ENCODE results near the gene SLC38A10.
A peak's percentile ranks its signal among the peaks of the same experiment; 100 is the strongest.

The SLC38A10 gene

DNA sequence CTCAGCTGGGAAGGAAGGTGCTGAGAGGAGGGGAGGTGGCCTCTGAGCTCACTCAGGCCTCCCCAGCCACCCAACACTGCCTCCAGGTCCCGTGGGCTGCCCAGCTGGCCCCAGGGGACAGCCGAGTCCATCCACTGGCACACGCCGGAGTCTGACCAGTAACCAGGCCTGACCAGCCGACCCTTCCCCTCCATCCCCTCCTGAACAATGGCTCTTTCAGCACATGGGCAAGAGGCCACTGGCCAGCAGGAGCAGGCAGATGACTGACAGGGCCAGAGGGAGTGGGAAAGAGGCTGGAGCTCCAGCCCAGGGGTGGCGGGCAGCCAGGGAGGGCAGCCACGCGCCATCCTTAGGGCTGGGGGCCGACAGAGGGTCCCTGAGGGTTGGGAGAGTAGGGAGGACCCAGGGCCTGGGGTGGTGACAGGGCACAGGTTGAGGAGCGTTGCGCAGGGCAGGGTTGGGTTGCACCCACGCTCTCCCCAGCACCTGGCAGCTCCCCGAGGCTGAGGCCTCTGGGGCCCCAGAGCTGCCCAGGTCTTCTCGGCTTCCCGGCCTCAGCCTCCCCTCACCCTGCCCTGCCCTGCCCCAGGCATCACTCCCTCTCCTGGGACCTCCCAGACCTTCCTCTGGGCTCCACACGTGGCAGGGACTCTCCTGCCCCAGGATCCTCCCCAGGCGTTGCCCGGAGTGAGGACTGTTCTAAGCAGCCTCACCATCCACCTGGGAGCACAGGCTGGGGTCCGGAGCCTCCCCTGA is 20.2 kb upstream of the SLC38A10 start:
- TF ChIP-seq, protein P1, sequence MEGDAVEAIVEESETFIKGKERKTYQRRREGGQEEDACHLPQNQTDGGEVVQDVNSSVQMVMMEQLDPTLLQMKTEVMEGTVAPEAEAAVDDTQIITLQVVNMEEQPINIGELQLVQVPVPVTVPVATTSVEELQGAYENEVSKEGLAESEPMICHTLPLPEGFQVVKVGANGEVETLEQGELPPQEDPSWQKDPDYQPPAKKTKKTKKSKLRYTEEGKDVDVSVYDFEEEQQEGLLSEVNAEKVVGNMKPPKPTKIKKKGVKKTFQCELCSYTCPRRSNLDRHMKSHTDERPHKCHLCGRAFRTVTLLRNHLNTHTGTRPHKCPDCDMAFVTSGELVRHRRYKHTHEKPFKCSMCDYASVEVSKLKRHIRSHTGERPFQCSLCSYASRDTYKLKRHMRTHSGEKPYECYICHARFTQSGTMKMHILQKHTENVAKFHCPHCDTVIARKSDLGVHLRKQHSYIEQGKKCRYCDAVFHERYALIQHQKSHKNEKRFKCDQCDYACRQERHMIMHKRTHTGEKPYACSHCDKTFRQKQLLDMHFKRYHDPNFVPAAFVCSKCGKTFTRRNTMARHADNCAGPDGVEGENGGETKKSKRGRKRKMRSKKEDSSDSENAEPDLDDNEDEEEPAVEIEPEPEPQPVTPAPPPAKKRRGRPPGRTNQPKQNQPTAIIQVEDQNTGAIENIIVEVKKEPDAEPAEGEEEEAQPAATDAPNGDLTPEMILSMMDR (conservative IDR thresholded peaks at IDR 0.05), result no peak
- no peak for TF ChIP-seq ZFX (IDR thresholded peaks at IDR 0.05)
- no peak overlapping the region for H3K27ac ChIP-seq

DNA sequence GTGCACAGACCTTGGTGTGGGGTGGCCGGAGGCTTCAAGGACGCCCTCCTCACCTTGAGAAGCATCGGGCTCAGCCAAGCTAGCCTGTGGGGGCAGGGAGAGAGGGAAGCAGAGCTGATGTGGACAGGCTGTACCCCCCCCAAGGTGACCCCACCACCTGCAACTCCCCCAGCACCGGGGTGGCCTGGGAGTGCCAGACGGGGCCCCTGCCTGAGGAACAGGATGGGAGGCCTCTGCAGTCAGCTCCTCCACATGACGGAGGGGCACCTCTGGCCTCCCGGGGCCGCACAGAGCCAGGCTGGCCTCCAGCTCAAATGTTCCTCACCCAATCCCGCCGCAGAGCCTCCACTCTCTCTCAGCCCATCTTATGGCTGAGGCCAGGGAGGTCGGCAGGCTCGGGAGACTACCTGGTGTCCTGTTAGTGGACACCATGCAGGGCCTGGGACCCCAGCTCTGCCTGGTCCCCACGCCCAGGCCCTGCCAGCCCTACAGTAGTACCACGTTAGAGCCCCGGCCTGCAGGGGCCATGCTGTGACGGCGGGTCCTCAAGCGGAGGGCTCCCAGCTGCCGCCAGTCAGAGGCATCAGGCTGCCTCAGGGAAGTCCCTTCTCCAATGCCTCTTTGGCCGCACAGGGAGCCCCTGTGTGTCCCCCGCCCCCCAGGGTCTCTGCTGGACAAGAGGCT is 19.4 kb upstream of the SLC38A10 start:
- TF ChIP-seq, protein P1 (conservative IDR thresholded peaks at IDR 0.05), result no peak
- no peak for TF ChIP-seq ZFX (IDR thresholded peaks at IDR 0.05)
- no peak overlapping the region for H3K27ac ChIP-seq

DNA sequence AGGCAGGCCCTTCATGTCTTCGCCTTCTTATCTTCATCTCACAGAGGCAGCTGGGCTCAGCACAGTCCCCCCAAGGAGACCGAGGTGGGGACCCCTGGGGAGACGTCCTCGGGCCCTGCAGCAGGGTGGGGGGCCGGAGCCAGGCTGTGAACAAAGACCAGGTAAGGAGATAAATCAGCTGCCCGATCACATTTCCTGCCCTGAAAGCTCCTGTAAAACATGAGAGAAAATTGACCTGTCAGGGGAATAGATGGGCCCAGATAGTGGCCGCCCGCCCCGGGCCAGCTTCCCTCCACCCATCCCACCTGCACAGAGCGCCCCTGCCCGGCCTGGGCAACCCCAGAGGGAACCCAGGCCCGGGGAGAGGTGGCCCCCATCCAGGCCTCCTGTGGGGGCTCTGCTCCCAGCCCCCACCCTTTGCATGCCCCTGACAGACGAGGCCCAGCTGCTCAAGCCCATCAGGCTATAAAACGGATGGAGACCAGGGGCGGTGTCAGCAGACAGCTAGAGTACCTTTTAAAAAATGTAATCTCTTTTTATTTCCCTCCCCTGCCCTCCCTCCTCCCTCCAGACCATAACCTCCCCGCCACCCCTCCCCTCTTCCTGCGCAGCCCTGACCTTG is 18.8 kb upstream of the SLC38A10 start:
- no peak for TF ChIP-seq ZFX (IDR thresholded peaks at IDR 0.05)
- TF ChIP-seq, protein P1 (conservative IDR thresholded peaks at IDR 0.05), result no peak
- no peak overlapping the region for H3K27ac ChIP-seq

DNA sequence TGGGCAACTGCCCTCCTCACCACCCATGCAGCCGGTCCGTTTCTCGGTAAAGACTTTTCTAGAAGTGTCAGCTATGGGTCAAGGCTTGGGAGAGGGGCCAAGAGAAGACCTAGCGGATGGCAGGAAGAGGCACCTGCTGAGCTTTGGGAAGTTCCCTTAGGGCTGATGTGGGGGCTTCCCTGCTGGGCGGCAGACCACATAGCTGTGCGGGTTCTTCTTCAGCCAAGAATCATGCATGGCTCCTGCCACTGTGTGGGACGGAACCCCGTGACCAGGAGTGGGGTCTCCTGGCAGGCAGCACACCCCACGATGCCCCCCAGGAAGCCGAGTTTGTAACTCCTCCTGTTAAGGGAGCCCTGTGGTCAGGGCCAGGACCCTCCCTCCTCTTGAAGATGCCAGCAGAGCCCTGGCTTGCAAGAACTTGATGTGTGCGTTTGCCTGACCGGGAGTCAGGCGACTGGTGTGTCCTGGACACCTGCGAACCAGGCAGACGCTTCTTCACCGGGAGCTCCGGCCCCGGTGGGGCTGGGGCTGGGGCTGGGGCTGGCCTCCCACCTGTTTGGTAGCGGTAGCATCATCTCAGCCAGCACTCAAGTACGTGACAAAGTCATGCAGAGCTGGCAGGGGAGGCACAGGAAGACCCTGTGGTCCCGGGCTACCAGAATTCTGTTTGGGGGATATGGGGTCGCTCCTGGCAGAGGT is 17.7 kb upstream of the SLC38A10 start:
- H3K27ac ChIP-seq, result no peak overlapping the region
- TF ChIP-seq ZFX (IDR thresholded peaks at IDR 0.05), result no peak
- TF ChIP-seq, protein P1 (conservative IDR thresholded peaks at IDR 0.05), result no peak

DNA sequence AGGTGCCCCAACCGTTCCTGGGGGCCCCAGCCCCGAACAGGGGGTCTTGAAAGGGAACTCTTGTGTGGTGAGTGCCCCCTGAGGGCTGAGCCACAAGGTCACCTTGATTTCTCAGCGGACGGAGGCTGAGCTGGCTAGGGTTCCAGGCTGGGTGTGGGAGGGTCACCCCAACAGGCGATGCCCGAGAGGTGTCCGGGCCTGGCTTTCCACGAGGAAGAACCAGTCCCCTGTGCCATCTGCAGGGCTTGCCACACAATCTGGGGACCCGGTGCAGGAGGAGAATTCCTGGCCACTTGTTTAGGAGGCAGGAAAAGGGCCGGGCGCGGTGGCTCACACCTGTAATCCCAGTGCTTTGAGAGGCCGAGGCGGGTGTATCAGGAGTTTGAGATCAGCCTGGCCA is 16.8 kb upstream of the SLC38A10 start:
- TF ChIP-seq, protein P1 (conservative IDR thresholded peaks at IDR 0.05), result no peak
- TF ChIP-seq ZFX (IDR thresholded peaks at IDR 0.05), result no peak
- no peak overlapping the region for H3K27ac ChIP-seq

DNA sequence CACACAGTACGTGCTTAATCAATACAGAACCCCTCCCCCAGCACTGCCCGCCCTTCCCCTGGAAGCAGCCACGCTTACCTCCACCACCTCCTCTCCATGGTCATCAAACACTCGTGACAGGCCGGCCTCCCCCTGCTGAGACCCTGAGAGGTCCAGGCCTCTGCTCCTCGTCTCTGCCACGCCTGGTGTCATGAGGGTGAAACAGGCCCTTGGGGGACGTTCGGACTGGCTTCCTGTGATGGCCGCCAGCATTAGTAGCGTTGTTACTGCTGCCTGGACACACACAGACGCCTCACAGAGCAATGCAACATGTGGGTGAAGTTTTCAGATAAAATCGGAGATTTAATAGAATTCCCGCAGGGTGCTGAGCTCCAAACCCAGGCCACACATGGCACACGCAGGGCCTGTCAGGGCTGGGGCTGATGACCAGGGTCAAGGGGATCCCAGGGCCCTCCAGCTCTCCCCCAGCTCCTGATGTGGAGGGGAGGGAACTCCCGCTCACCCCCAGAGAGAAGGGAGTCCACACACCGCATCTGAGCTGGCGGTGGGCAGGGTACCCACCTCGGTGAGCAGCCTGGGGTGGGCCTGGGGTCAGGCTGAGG is 15.9 kb upstream of the SLC38A10 start:
- TF ChIP-seq, protein P1 (conservative IDR thresholded peaks at IDR 0.05), result no peak
- TF ChIP-seq ZFX (IDR thresholded peaks at IDR 0.05), result no peak
- H3K27ac ChIP-seq, result peak overlapping the region; percentile 84; the same call in 1 of the 2 replicates

All from C4-2B (cell line).